Natural killer cell (primary cell): ENCODE measurements around the gene JAZF1. TPM values are rescaled to one million over a fixed set of nuclear protein-coding genes. Genes with fewer than 3 reads are reported as not detected.
A peak's percentile ranks its signal among the peaks of the same experiment; 100 is the strongest.
"Not testable (repeated sequence)": the region's sequence is repeated elsewhere in the genome, so short reads cannot be mapped to it uniquely, and the experiment has no call there.

Experiments used
- ATAC-seq, 3 donors: fragments of 150-1000 bp in 2 of 3; fragments of 200-7000 bp in 1 of 3; cut with Tn5 transposase; 1 replicate in 1 of 3; 2 replicates in 2 of 3; pipeline ENCODE4 v1.10.0; 2021; ENCODE audit warnings: mild to moderate bottlenecking in 2 of 3, moderate library complexity in 2 of 3
- DNase-seq, 2 donors: peaks; one replicate each; pipeline versions ENCODE4 v3.0.0 to v3.0.0-alpha.2; 2013 to 2021; ENCODE audit warnings: mixed read lengths in 1 of 2
- H3K27ac ChIP-seq: one replicate; pipeline ENCODE4 v1.5.1; 2013; ENCODE audit warnings: mild to moderate bottlenecking, low read length
- H3K27me3 ChIP-seq: one replicate; pipeline ENCODE4 v1.6.1; 2013; ENCODE audit warnings: low read length; ENCODE audit not compliant: control insufficient read depth, insufficient read depth
- H3K36me3 ChIP-seq: one replicate; pipeline ENCODE4 v1.6.1; 2013; ENCODE audit warnings: low read length; ENCODE audit not compliant: control insufficient read depth, insufficient read depth
- H3K4me1 ChIP-seq: one replicate; pipeline ENCODE4 v1.6.1; 2013; ENCODE audit warnings: low read length; ENCODE audit not compliant: control insufficient read depth, insufficient read depth
- H3K4me3 ChIP-seq: one replicate; pipeline ENCODE4 v1.5.1; 2013; ENCODE audit warnings: low read length
- H3K9me3 ChIP-seq: one replicate; pipeline ENCODE4 v1.6.1; 2013; ENCODE audit warnings: low read length; ENCODE audit not compliant: control insufficient read depth, insufficient read depth
- H3K27ac Mint-ChIP-seq, 2 donors: one replicate each; pipeline ENCODE4 v1.8.0; 2022; ENCODE audit warnings: mild to moderate bottlenecking in 2 of 2, mixed read lengths in 2 of 2, moderate library complexity in 1 of 2
- H3K27me3 Mint-ChIP-seq, 2 donors: one replicate each; pipeline ENCODE4 v1.8.0; 2022; ENCODE audit warnings: low read depth in 2 of 2, mixed read lengths in 2 of 2
- H3K36me3 Mint-ChIP-seq: one replicate; pipeline ENCODE4 v1.8.0; 2022; ENCODE audit warnings: mixed read lengths
- H3K4me1 Mint-ChIP-seq, 2 donors: one replicate each; pipeline ENCODE4 v1.8.0; 2022; ENCODE audit warnings: mixed read lengths in 2 of 2
- H3K4me3 Mint-ChIP-seq: one replicate; pipeline ENCODE4 v1.8.0; 2022; ENCODE audit warnings: mild to moderate bottlenecking, moderate library complexity, mixed read lengths
- H3K9me3 Mint-ChIP-seq, 2 donors: one replicate each; pipeline ENCODE4 v1.8.0; 2022; ENCODE audit warnings: mixed read lengths in 2 of 2
- WGBS: methylation state at CpG from one replicate; pipeline ENCODE4 v1.1.7; 2013; ENCODE audit warnings: missing lambda C conversion rate; ENCODE audit not compliant: insufficient coverage; 5-methylcytosine and 5-hydroxymethylcytosine counted together
- intact Hi-C: fragments of 100-400 bp; cut with micrococcal nuclease; formaldehyde crosslinking; loops from one replicate; pipeline ENCODE4 v1.14.2; 2022
- total RNA-seq, 4 donors: library from RNA; stranded (reverse); fragments of 120-200 nt in 1 of 4; gene quantifications; one replicate each; pipeline versions ENCODE4 v1.2.3 to v1.2.4, GENCODE V29; 2013 to 2022
- TF ChIP-seq, protein P1 (sequence below): fragments of 200-600 bp; IDR thresholded peaks from one replicate; pipeline ENCODE4 v1.8.0; 2022; ENCODE audit warnings: antibody characterized with exemption

The JAZF1 gene
- total RNA-seq, 3 donors from 2014 or later (not counting 1 experiment from before 2014, with no cell fraction given): 82.5 to 89.7 (median 87.6) TPM

DNA sequence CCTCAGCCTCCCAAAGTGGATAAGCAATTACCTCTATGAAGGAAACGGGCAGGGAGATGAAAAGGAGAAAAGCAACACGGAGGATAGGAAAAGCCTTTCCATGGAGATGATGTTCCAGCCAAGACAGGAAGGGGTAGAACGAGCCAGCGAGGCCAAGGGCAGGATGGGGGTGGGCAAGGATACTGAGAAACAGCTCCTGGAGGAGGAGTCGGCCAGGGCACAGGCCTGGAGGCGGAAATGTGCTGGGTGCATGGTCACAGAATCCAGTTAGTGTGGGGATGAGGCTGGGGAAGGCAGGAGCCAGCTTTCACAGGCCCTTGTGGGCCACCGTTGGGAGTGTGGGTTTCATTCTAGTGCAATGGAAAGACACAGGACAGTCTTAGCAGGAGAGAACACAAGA lies 162.6 kb downstream of the JAZF1 start:
- H3K4me1 Mint-ChIP-seq: peaks cover 68 to 73% of the 10 kb centered on the region in 2 donors
- Histone ChIP-seq H3K27me3 (no peaks in the 10 kb centered on the region), H3K9me3 (no peaks in the 10 kb centered on the region), H3K36me3 (peaks cover 2% of the 10 kb centered on the region), H3K4me3 (no peak overlapping the region), H3K4me1 (peaks cover 5% of the 10 kb centered on the region), H3K27ac (no peak overlapping the region)
- 95% methylated on average over 7 of the region's 7 CpGs for WGBS
- H3K4me3 Mint-ChIP-seq: no peak overlapping the region
- H3K9me3 Mint-ChIP-seq: no peaks in the 10 kb centered on the region
- H3K36me3 Mint-ChIP-seq: no peaks in the 10 kb centered on the region
- TF ChIP-seq, protein P1, sequence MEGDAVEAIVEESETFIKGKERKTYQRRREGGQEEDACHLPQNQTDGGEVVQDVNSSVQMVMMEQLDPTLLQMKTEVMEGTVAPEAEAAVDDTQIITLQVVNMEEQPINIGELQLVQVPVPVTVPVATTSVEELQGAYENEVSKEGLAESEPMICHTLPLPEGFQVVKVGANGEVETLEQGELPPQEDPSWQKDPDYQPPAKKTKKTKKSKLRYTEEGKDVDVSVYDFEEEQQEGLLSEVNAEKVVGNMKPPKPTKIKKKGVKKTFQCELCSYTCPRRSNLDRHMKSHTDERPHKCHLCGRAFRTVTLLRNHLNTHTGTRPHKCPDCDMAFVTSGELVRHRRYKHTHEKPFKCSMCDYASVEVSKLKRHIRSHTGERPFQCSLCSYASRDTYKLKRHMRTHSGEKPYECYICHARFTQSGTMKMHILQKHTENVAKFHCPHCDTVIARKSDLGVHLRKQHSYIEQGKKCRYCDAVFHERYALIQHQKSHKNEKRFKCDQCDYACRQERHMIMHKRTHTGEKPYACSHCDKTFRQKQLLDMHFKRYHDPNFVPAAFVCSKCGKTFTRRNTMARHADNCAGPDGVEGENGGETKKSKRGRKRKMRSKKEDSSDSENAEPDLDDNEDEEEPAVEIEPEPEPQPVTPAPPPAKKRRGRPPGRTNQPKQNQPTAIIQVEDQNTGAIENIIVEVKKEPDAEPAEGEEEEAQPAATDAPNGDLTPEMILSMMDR: no peak
- intact Hi-C loops: no loop called here
- no peak for DNase-seq
- peak overlapping the region in 1 of 2 donors; percentile 53 for H3K27ac Mint-ChIP-seq
- no peak for ATAC-seq
- no peaks in the 10 kb centered on the region for H3K27me3 Mint-ChIP-seq

DNA sequence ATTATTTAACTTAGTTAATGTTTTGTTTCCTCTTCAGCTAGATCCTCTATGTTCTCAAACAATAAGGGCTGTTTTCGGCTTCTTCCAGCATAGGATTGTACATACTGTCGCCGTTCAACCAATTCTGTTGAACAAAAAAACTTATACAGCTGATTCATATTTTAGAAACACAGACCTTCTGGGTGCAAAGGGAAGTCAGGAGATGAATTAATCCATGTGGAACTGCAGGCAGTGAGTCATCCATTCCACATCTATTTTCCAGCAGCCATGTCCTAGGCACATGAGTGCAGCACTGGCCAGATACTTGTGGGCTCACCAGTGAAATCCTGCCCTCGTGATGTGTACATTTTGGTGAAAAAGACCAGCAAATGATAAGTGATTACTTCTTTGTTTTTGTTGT lies 163.2 kb downstream of the JAZF1 start:
- no peak overlapping the region for H3K27ac Mint-ChIP-seq
- H3K4me3 ChIP-seq: no peak overlapping the region
- DNase-seq (no peak), ATAC-seq (no peak)
- no peak overlapping the region for H3K4me3 Mint-ChIP-seq
- TF ChIP-seq, protein P1: no peak
- peaks cover 69 to 73% of the 10 kb centered on the region in 2 donors for H3K4me1 Mint-ChIP-seq
- WGBS: 100% methylated on average over 4 of the region's 4 CpGs
- H3K27me3 ChIP-seq: no peaks in the 10 kb centered on the region
- no peaks in the 10 kb centered on the region for H3K9me3 ChIP-seq
- peaks cover 2% of the 10 kb centered on the region for H3K36me3 ChIP-seq
- intact Hi-C loops: no loop called here
- H3K27me3 Mint-ChIP-seq: no peaks in the 10 kb centered on the region
- H3K27ac ChIP-seq: no peak overlapping the region
- H3K4me1 ChIP-seq: peaks cover 5% of the 10 kb centered on the region
- H3K9me3 Mint-ChIP-seq: no peaks in the 10 kb centered on the region
- H3K36me3 Mint-ChIP-seq: no peaks in the 10 kb centered on the region

DNA sequence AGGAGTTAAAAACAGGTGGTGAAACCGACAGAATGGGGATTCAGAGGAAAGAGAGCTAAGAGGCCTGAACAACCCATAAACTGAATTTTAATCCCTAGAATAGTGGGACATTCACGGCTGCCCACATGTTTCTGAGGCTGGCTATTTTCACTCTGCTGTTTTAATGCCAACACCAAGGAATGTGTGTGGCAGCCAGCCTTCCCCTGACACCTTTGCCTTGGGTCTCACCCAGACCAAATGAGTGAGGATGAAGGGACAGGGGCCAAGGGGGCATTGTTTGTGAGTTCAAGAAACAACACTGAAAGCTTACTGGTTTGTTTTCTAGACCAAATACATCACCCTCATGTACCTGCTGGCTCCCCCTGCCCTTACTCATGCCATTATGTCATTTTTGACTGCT lies 164.3 kb downstream of the JAZF1 start:
- WGBS: 100% methylated on average over 2 of the region's 2 CpGs
- Histone ChIP-seq H3K27ac (no peak overlapping the region), H3K4me1 (peaks cover 5% of the 10 kb centered on the region), H3K27me3 (no peaks in the 10 kb centered on the region), H3K9me3 (no peaks in the 10 kb centered on the region), H3K4me3 (no peak overlapping the region), H3K36me3 (peaks cover 2% of the 10 kb centered on the region)
- intact Hi-C loops: no loop called here
- Mint-ChIP-seq H3K9me3 (no peaks in the 10 kb centered on the region), H3K4me3 (no peak overlapping the region), H3K27ac (peak overlapping the region; percentile 32 to 53), H3K4me1 (peaks cover 67 to 77% of the 10 kb centered on the region in 2 donors), H3K27me3 (no peaks in the 10 kb centered on the region), H3K36me3 (no peaks in the 10 kb centered on the region)
- no peak for DNase-seq
- TF ChIP-seq, protein P1: no peak
- no peak for ATAC-seq

DNA sequence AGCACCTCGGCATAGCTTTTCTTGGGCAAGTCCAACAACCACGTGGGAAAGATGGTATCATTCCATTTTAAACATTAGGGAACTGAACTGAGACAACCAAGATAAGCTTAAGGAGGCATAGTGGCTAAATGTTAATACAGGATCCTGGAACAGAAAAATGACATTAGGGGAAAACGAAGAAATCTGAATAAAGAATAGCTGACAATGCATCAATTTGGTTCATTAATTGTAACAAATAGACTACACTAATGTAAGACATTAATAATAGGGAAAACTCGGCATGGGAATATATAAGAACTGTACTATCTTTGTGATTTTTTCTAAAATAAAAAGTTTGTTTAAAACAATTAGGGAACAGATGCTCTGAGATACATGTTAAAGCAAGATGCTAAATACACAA lies 165.4 kb downstream of the JAZF1 start:
- no peak overlapping the region for H3K4me3 ChIP-seq
- WGBS: 88% methylated on average over 2 of the region's 4 CpGs
- H3K27me3 ChIP-seq: no peaks in the 10 kb centered on the region
- no peaks in the 10 kb centered on the region for H3K4me1 ChIP-seq
- Mint-ChIP-seq H3K27me3 (no peaks in the 10 kb centered on the region), H3K9me3 (no peaks in the 10 kb centered on the region), H3K27ac (no peak overlapping the region), H3K4me3 (no peak overlapping the region), H3K36me3 (no peaks in the 10 kb centered on the region), H3K4me1 (peaks cover 64 to 77% of the 10 kb centered on the region in 2 donors)
- no peaks in the 10 kb centered on the region for H3K9me3 ChIP-seq
- intact Hi-C loops: no loop called here
- no peak overlapping the region for H3K27ac ChIP-seq
- TF ChIP-seq, protein P1: no peak
- no peak for DNase-seq
- H3K36me3 ChIP-seq: peaks cover 2% of the 10 kb centered on the region
- no peak for ATAC-seq

DNA sequence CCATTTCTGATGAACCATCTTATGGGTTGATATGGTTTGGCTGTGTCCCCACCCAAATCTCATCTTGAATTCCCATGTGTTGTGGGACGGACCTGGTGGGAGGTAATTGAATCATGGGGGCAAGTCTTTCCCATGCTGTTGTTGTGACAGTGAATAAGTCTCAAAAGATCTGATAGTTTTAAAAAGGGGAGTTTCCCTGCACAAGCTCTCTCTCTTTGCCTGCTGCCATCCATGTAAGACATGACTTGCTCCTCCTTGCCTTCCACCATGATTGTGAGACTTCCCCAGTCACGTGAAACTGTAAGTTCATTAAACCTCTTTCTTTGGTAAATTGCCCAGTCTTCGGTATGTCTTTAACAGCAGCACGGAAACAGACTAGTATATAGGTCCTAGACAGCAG lies 166.3 kb downstream of the JAZF1 start:
- H3K4me3 Mint-ChIP-seq, H3K36me3 Mint-ChIP-seq, DNase-seq, H3K9me3 ChIP-seq, H3K27ac Mint-ChIP-seq, ATAC-seq, H3K27me3 ChIP-seq, H3K4me1 ChIP-seq, H3K27ac ChIP-seq, intact Hi-C loops, H3K27me3 Mint-ChIP-seq, H3K4me3 ChIP-seq, H3K36me3 ChIP-seq, H3K9me3 Mint-ChIP-seq: not testable (repeated sequence)
- peaks cover 62 to 76% of the 10 kb centered on the region in 2 donors for H3K4me1 Mint-ChIP-seq
- WGBS: 97% methylated on average over 4 of the region's 4 CpGs
